NB4 (cell line): ENCODE data around the gene TMLHE.
"Not testable (repeated sequence)": the region's sequence is repeated elsewhere in the genome, so short reads cannot be mapped to it uniquely, and the experiment has no call there.

ENCODE experiments used
- DNase-seq: peaks from one replicate; pipeline ENCODE4 v3.0.0; 2010; ENCODE audit warnings: low read depth
- H3K4me3 ChIP-seq: one replicate; pipeline ENCODE4 v1.5.1; 2011; ENCODE audit warnings: mild to moderate bottlenecking, low read depth, low read length, moderate library complexity
- CTCF ChIP-seq: IDR thresholded peaks from one replicate; pipeline ENCODE4 v1.5.1; 2012; ENCODE audit warnings: low read depth, low read length
- MAX ChIP-seq: IDR thresholded peaks from 2 replicates; pipeline ENCODE4 v1.6.1; 2011; ENCODE audit warnings: low read depth, low read length
- MYC ChIP-seq: IDR thresholded peaks from 2 replicates; pipeline ENCODE4 v1.6.1; 2011; ENCODE audit warnings: low read depth, low read length
- POLR2A ChIP-seq: IDR thresholded peaks from 2 replicates; pipeline ENCODE4 v1.6.1; 2011; ENCODE audit warnings: mild to moderate bottlenecking; ENCODE audit not compliant: insufficient read length; ENCODE audit errors: extremely low read depth

TMLHE gene

GRCh38 chrX:155514225-155514624, 98.5 kb downstream of the TMLHE start:
- TF ChIP-seq POLR2A (no peak), MYC (no peak)
- H3K4me3 ChIP-seq, result no peak overlapping the region

GRCh38 chrX:155505296-155505695, 107.5 kb downstream of the TMLHE start:
- DNase-seq, result no peak
- TF ChIP-seq MYC (no peak), CTCF (no peak), POLR2A (no peak), MAX (no peak)
- H3K4me3 ChIP-seq, result no peak overlapping the region

More at GRCh38 chrX:155514225-155514624, 98.5 kb downstream of the TMLHE start:
- DNase-seq, result no peak

GRCh38 chrX:155495134-155495533, 117.6 kb downstream of the TMLHE start:
- DNase-seq, H3K4me3 ChIP-seq: not testable (repeated sequence)

GRCh38 chrX:155491421-155491820, 121.3 kb downstream of the TMLHE start:
- not testable (repeated sequence) for DNase-seq, H3K4me3 ChIP-seq

- not testable (repeated sequence) for DNase-seq, H3K4me3 ChIP-seq
These were observed 135.6 kb downstream of the TMLHE start for GRCh38 chrX:155477136-155477535.

- not testable (repeated sequence) for H3K4me3 ChIP-seq, DNase-seq
These were observed 146.3 kb downstream of the TMLHE start for GRCh38 chrX:155466269-155466938.

GRCh38 chrX:155460501-155460900, 152.3 kb downstream of the TMLHE start:
- not testable (repeated sequence) for H3K4me3 ChIP-seq, DNase-seq

- H3K4me3 ChIP-seq, DNase-seq: not testable (repeated sequence)
These were observed 154.3 kb downstream of the TMLHE start, which contains the start of gene F8A3 for GRCh38 chrX:155458471-155458870. Gene F8A3, minus strand, starts transcription at chrX:155458620. Its CDS starts 20 bp downstream, at chrX:155458600.

- DNase-seq, H3K4me3 ChIP-seq: not testable (repeated sequence)
These were observed 154.8 kb downstream of the TMLHE start for GRCh38 chrX:155457761-155458447.

GRCh38 chrX:155441097-155441496, 171.7 kb downstream of the TMLHE start:
- H3K4me3 ChIP-seq, result no peak overlapping the region
- no peak for DNase-seq
- no peak for TF ChIP-seq MAX
- no peak for TF ChIP-seq POLR2A
- TF ChIP-seq MYC, result no peak
- no peak for TF ChIP-seq CTCF
